Measurements from ENCODE around the gene SMC1B.

SMC1B gene, protein sequence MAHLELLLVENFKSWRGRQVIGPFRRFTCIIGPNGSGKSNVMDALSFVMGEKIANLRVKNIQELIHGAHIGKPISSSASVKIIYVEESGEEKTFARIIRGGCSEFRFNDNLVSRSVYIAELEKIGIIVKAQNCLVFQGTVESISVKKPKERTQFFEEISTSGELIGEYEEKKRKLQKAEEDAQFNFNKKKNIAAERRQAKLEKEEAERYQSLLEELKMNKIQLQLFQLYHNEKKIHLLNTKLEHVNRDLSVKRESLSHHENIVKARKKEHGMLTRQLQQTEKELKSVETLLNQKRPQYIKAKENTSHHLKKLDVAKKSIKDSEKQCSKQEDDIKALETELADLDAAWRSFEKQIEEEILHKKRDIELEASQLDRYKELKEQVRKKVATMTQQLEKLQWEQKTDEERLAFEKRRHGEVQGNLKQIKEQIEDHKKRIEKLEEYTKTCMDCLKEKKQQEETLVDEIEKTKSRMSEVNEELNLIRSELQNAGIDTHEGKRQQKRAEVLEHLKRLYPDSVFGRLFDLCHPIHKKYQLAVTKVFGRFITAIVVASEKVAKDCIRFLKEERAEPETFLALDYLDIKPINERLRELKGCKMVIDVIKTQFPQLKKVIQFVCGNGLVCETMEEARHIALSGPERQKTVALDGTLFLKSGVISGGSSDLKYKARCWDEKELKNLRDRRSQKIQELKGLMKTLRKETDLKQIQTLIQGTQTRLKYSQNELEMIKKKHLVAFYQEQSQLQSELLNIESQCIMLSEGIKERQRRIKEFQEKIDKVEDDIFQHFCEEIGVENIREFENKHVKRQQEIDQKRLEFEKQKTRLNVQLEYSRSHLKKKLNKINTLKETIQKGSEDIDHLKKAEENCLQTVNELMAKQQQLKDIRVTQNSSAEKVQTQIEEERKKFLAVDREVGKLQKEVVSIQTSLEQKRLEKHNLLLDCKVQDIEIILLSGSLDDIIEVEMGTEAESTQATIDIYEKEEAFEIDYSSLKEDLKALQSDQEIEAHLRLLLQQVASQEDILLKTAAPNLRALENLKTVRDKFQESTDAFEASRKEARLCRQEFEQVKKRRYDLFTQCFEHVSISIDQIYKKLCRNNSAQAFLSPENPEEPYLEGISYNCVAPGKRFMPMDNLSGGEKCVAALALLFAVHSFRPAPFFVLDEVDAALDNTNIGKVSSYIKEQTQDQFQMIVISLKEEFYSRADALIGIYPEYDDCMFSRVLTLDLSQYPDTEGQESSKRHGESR

GRCh38 chr22:45413368-45414211, at the start of gene SMC1B, which contains the start of gene RIBC2:
Gene SMC1B (minus strand): TSS chr22:45413599. CDS start chr22:45413567, 32 bp downstream.
Gene RIBC2 (plus strand): TSS chr22:45413693. CDS start chr22:45413887, 194 bp downstream.
- Histone ChIP-seq H3K27ac (ENCODE audit: low read length) (no peak within 1 kb of the TSS), H3K9ac (ENCODE audit: low read depth, low read length) (peak within 1 kb of the TSS; percentile 78; the same call in 1 of the 2 replicates)

DNA sequence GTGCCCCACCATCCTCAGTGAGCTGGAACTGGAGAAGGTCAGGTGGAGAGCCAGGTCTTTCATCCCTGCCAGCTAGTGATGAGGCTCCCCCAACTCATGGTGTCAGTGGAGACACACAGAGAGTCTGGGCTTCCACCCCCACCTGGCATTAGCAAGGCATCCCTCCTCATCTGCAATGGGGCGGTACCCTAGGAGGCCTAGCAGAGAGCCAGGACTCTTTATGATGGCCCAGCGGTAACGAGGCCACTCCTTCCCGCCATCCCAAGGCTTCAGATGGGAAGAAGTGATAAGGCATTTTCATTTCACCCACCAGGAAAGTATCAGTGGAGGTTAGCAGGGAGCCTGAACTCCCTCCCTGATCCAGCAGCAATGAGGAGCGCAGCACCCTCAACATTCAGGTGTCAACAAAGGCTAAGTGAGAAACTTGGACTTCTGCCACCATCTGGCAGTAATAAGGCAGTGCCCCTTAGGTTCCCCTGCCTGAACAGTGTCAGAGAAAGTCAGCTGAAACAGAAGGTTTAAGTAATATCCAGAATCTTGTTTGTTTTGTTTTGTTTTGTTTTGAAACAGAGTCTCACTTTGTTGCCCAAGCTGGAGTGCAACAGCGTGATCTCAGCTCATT, 48.7 kb upstream of the SMC1B start:
- Histone ChIP-seq H3K27me3 (ENCODE audit: insufficient read depth, low read length) (no peaks in the 10 kb centered on the region), H3K27ac (ENCODE audit: low read length) (no peak overlapping the region), H3K4me3 (ENCODE audit: low read length) (no peak overlapping the region), H3K36me3 (ENCODE audit: insufficient read depth, low read depth, low read length) (no peaks in the 10 kb centered on the region), H3K4me1 (ENCODE audit: insufficient read depth, low read length) (no peaks in the 10 kb centered on the region), H3K9me3 (ENCODE audit: insufficient read depth, low read depth, low read length) (peaks cover 5% of the 10 kb centered on the region), H3K9ac (ENCODE audit: low read depth, low read length) (no peak overlapping the region)

More at GRCh38 chr22:45413368-45414211, at the start of gene SMC1B, which contains the start of gene RIBC2:
- Histone ChIP-seq H3K4me1 (ENCODE audit: insufficient read depth, low read length) (no peaks in the 10 kb centered on the region), H3K27me3 (ENCODE audit: insufficient read depth, low read length) (peaks cover 26% of the 10 kb centered on the region), H3K4me3 (ENCODE audit: low read length) (peak within 1 kb of the TSS; percentile 63), H3K36me3 (ENCODE audit: insufficient read depth, low read depth, low read length) (no peaks in the 10 kb centered on the region), H3K9me3 (ENCODE audit: insufficient read depth, low read depth, low read length) (peaks cover 8% of the 10 kb centered on the region)

DNA sequence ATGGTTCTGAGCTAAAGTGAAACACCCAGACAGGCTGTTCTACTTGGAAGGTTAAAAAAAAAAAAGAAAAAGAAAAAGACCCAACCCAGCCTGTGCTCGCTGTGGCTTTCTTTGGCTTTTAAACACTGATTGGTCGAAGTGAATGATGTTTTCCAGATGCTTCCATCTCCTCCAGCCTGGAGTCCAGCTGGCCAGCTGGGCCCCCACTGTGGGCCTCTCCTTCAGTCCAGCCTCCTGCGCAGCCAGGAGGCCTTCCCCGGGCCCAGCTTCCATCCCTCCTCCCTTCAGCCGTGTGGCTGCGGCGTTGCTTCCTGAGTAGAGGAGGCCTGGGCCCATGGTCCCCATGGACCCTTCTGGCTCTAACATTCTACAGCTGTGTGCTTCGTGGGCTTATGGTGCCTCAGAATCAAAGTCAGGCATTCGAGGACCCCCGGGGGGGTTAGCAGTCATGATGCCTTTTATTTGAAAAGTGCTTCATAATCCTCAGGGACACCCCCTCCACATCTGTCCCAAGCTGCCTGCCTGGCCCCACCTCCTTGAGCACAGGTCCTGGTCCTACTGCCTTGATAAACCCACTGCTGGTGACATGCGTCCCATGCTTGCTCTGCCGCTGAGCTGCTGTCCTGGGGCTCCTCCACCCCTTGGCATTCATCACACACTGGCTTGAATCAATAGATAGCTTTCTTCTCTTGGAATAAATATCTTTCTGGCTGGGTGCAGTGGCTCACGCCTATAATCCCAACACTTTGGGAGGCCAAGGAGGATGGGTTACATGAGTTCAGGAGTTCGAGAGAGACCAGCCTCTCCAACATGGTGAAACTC, 47.1 kb upstream of the SMC1B start:
- Histone ChIP-seq H3K4me1 (ENCODE audit: insufficient read depth, low read length) (no peaks in the 10 kb centered on the region), H3K4me3 (ENCODE audit: low read length) (no peak overlapping the region), H3K27me3 (ENCODE audit: insufficient read depth, low read length) (no peaks in the 10 kb centered on the region), H3K9ac (ENCODE audit: low read depth, low read length) (no peak overlapping the region), H3K9me3 (ENCODE audit: insufficient read depth, low read depth, low read length) (peaks cover 5% of the 10 kb centered on the region), H3K27ac (ENCODE audit: low read length) (no peak overlapping the region), H3K36me3 (ENCODE audit: insufficient read depth, low read depth, low read length) (no peaks in the 10 kb centered on the region)

DNA sequence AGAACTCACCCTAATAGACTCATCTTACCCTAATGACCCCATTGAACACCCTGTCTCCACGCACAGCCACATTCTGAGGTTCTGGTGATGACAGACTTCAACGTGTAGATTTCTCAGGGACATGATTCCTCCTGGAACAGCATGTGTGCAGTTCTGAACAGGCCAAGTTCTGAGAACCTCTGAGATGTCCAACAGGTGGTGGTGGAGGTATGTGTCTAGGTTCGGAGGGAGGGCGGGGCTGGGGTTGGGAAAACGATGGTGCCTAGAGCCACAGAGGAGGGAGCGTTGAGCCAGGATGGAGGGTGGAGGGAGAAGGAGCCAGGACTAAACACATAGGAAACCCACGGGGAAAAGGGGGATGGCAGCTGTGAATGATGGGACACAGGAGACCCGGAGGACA, 45.8 kb upstream of the SMC1B start:
- no peak overlapping the region for H3K9ac ChIP-seq (ENCODE audit: low read depth, low read length)
- H3K27ac ChIP-seq (ENCODE audit: low read length), result no peak overlapping the region
- H3K27me3 ChIP-seq (ENCODE audit: insufficient read depth, low read length), result no peaks in the 10 kb centered on the region
- H3K9me3 ChIP-seq (ENCODE audit: insufficient read depth, low read depth, low read length), result peaks cover 5% of the 10 kb centered on the region
- no peaks in the 10 kb centered on the region for H3K36me3 ChIP-seq (ENCODE audit: insufficient read depth, low read depth, low read length)
- no peaks in the 10 kb centered on the region for H3K4me1 ChIP-seq (ENCODE audit: insufficient read depth, low read length)
- no peak overlapping the region for H3K4me3 ChIP-seq (ENCODE audit: low read length)

DNA sequence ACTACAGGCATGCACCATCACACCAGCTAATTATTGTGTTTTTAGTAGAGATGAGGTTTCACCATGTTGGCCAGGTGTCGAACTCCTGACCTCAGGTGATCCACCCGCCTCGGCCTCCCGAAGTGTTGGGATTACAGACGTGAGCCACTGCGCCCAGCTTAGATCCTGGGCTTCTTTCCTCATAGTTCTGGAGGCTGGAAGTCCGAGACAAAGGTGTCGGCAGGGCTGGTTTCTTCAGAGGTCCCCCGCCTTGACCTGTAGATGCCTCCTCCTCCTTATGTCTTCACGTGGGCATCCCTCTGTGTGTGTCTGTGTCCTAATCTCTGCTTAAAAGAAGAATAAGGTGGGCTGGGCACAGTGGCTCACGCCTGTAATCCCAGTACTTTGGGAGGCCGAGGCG, 45.1 kb upstream of the SMC1B start:
- Histone ChIP-seq H3K9me3 (ENCODE audit: insufficient read depth, low read depth, low read length) (peaks cover 5% of the 10 kb centered on the region), H3K9ac (ENCODE audit: low read depth, low read length) (no peak overlapping the region), H3K27ac (ENCODE audit: low read length) (no peak overlapping the region), H3K4me3 (ENCODE audit: low read length) (no peak overlapping the region), H3K27me3 (ENCODE audit: insufficient read depth, low read length) (no peaks in the 10 kb centered on the region), H3K4me1 (ENCODE audit: insufficient read depth, low read length) (no peaks in the 10 kb centered on the region), H3K36me3 (ENCODE audit: insufficient read depth, low read depth, low read length) (no peaks in the 10 kb centered on the region)

DNA sequence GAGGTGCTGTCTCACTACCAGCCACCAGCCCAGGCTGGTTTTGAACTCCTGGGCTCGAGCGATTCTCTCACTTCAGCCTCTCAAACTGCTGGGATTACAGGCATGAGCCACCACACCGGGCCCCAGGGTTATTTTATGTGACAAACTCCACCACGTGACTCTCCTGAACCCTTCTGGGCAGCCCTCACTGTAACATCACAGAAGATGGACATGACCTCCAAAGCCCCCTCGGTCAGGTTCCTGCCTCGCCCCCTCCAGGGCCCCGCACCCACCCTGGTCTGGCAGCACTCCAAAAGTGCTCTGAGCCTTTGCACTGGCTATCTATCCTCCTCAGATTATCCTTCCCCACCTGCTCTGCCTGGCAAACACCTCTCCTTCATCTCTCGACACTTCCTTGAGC, 43.4 kb upstream of the SMC1B start:
- no peaks in the 10 kb centered on the region for H3K27me3 ChIP-seq (ENCODE audit: insufficient read depth, low read length)
- H3K4me1 ChIP-seq (ENCODE audit: insufficient read depth, low read length), result no peaks in the 10 kb centered on the region
- no peak overlapping the region for H3K27ac ChIP-seq (ENCODE audit: low read length)
- no peaks in the 10 kb centered on the region for H3K36me3 ChIP-seq (ENCODE audit: insufficient read depth, low read depth, low read length)
- H3K9ac ChIP-seq (ENCODE audit: low read depth, low read length), result no peak overlapping the region
- H3K9me3 ChIP-seq (ENCODE audit: insufficient read depth, low read depth, low read length), result no peaks in the 10 kb centered on the region
- H3K4me3 ChIP-seq (ENCODE audit: low read length), result no peak overlapping the region

DNA sequence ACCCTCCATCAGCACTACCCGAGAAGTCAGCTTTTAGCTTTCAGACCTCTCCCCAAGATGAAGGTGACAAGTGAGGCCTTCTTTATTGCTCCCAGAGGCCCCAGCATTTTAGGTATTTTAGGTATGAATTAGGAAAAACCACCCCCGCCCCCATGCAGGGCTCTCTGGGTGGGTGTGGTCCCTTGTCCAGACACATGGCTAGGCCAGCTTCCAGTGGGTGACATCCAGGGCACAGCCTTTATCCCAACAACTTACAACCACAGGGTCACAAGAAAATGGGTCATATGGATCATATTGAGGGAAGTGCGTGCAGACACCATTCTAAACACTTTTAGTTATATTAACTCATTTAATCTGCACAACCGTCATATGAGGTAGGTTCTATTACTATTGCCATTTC, 42.2 kb upstream of the SMC1B start:
- Histone ChIP-seq H3K36me3 (ENCODE audit: insufficient read depth, low read depth, low read length) (no peaks in the 10 kb centered on the region), H3K9ac (ENCODE audit: low read depth, low read length) (no peak overlapping the region), H3K9me3 (ENCODE audit: insufficient read depth, low read depth, low read length) (no peaks in the 10 kb centered on the region), H3K4me3 (ENCODE audit: low read length) (no peak overlapping the region), H3K4me1 (ENCODE audit: insufficient read depth, low read length) (no peaks in the 10 kb centered on the region), H3K27ac (ENCODE audit: low read length) (no peak overlapping the region), H3K27me3 (ENCODE audit: insufficient read depth, low read length) (no peaks in the 10 kb centered on the region)

- Histone ChIP-seq H3K27me3 (ENCODE audit: insufficient read depth, low read length) (no peaks in the 10 kb centered on the region), H3K4me3 (ENCODE audit: low read length) (no peak overlapping the region), H3K4me1 (ENCODE audit: insufficient read depth, low read length) (no peaks in the 10 kb centered on the region), H3K9ac (ENCODE audit: low read depth, low read length) (no peak overlapping the region), H3K27ac (ENCODE audit: low read length) (no peak overlapping the region), H3K36me3 (ENCODE audit: insufficient read depth, low read depth, low read length) (no peaks in the 10 kb centered on the region), H3K9me3 (ENCODE audit: insufficient read depth, low read depth, low read length) (no peaks in the 10 kb centered on the region)
Observed at GRCh38 chr22:45455212-45455611, 41.8 kb upstream of the SMC1B start.

DNA sequence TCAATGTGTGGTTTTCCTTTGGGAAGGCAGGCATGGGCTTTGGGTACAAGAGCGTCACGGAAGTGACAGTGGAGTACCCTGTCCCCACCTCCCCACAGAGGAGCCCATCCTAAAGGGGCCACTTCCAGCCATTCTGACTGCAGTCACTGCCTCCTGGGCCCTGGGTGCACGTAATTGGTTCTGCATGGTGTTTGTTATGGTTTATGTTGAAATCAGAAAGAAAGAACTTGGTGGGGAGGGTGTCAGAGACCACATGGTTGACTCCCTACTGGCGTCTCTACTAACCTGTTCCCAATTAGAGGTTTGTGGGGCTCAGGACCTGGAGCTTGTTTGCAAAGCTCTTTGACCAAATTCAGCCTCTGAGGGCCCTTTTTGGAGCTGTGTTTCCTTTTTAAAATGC, 40.9 kb upstream of the SMC1B start:
- H3K36me3 ChIP-seq (ENCODE audit: insufficient read depth, low read depth, low read length), result no peaks in the 10 kb centered on the region
- no peaks in the 10 kb centered on the region for H3K27me3 ChIP-seq (ENCODE audit: insufficient read depth, low read length)
- no peak overlapping the region for H3K4me3 ChIP-seq (ENCODE audit: low read length)
- H3K9ac ChIP-seq (ENCODE audit: low read depth, low read length), result no peak overlapping the region
- no peak overlapping the region for H3K27ac ChIP-seq (ENCODE audit: low read length)
- no peaks in the 10 kb centered on the region for H3K4me1 ChIP-seq (ENCODE audit: insufficient read depth, low read length)
- H3K9me3 ChIP-seq (ENCODE audit: insufficient read depth, low read depth, low read length), result no peaks in the 10 kb centered on the region

GRCh38 chr22:45453764-45454163, 40.4 kb upstream of the SMC1B start:
- Histone ChIP-seq H3K4me1 (ENCODE audit: insufficient read depth, low read length) (no peaks in the 10 kb centered on the region), H3K27ac (ENCODE audit: low read length) (no peak overlapping the region), H3K27me3 (ENCODE audit: insufficient read depth, low read length) (no peaks in the 10 kb centered on the region), H3K9me3 (ENCODE audit: insufficient read depth, low read depth, low read length) (no peaks in the 10 kb centered on the region), H3K9ac (ENCODE audit: low read depth, low read length) (no peak overlapping the region), H3K36me3 (ENCODE audit: insufficient read depth, low read depth, low read length) (no peaks in the 10 kb centered on the region), H3K4me3 (ENCODE audit: low read length) (no peak overlapping the region)
